Activated CD8-positive, alpha-beta memory T cell treated with anti-CD3 and anti-CD28 coated beads, Interleukin-2, amount 50 U/mL, for 48 hours (primary cell): Measurements from ENCODE around the gene IL20.

Experiments used
- DNase-seq: peaks from one replicate; pipeline ENCODE4 v3.0.0-alpha.2; 2020

The IL20 gene

GRCh38 chr1:206864939-206865671 lies at the start of gene IL20:
IL20 (plus strand) TSS chr1:206865623; CDS start chr1:206865853, 230 bp downstream.
- peak; percentile 98 for DNase-seq

GRCh38 chr1:206816390-206817287 lies 48.8 kb upstream of the IL20 start:
- DNase-seq: no peak

GRCh38 chr1:206821493-206821892 lies 43.9 kb upstream of the IL20 start:
- DNase-seq: no peak

GRCh38 chr1:206823727-206824126 lies 41.7 kb upstream of the IL20 start:
- no peak for DNase-seq

- DNase-seq: no peak
Observed at GRCh38 chr1:206824331-206824730, 41.1 kb upstream of the IL20 start.

- no peak for DNase-seq
Observed at GRCh38 chr1:206826394-206826793, 39.0 kb upstream of the IL20 start.

- DNase-seq: no peak
Observed at GRCh38 chr1:206828061-206828460, 37.4 kb upstream of the IL20 start.

- no peak for DNase-seq
Observed at GRCh38 chr1:206828765-206829164, 36.7 kb upstream of the IL20 start.

- DNase-seq: no peak
Observed at GRCh38 chr1:206829282-206829681, 36.1 kb upstream of the IL20 start.

- no peak for DNase-seq
Observed at GRCh38 chr1:206829875-206830274, 35.5 kb upstream of the IL20 start.

- DNase-seq: no peak
Observed at GRCh38 chr1:206831650-206832049, 33.8 kb upstream of the IL20 start.

GRCh38 chr1:206832352-206832880 lies 33.0 kb upstream of the IL20 start:
- DNase-seq: no peak

GRCh38 chr1:206833106-206833680 lies 32.2 kb upstream of the IL20 start:
- no peak for DNase-seq

- no peak for DNase-seq
Observed at GRCh38 chr1:206833801-206834200, 31.6 kb upstream of the IL20 start.

GRCh38 chr1:206834217-206834616 lies 31.2 kb upstream of the IL20 start:
- DNase-seq: no peak

- no peak for DNase-seq
Observed at GRCh38 chr1:206834711-206835110, 30.7 kb upstream of the IL20 start.

GRCh38 chr1:206835186-206835585 lies 30.2 kb upstream of the IL20 start:
- DNase-seq: no peak

GRCh38 chr1:206836111-206836510 lies 29.3 kb upstream of the IL20 start:
- DNase-seq: no peak

- DNase-seq: no peak
Observed at GRCh38 chr1:206839006-206839560, 26.3 kb upstream of the IL20 start.

- no peak for DNase-seq
Observed at GRCh38 chr1:206839857-206840256, 25.6 kb upstream of the IL20 start.

GRCh38 chr1:206841609-206842323 lies 23.7 kb upstream of the IL20 start:
- DNase-seq: no peak

GRCh38 chr1:206842854-206843253 lies 22.6 kb upstream of the IL20 start:
- no peak for DNase-seq
